ENCODE measurements around the gene MYH1. TPM values are rescaled to one million over a fixed set of nuclear protein-coding genes. Genes with fewer than 3 reads are reported as not detected.

MYH1 gene
- total and polyA plus RNA-seq, 2 donors (not counting 3 experiments of a cell fraction or from before 2014, with no cell fraction given), result not detected

GRCh38 chr17:10558049-10558448, 39.7 kb upstream of the MYH1 start:
- POLR2A ChIA-PET, result no interaction called here
- CTCF ChIA-PET, result no interaction called here
- no peak for TF ChIP-seq MYC (IDR thresholded peaks at IDR 0.05; ENCODE audit: low read depth, low read length)
- no peak for TF ChIP-seq POLR2A (IDR thresholded peaks at IDR 0.05; ENCODE audit: low read depth, low read length)
- TF ChIP-seq CTCF (IDR thresholded peaks at IDR 0.05; ENCODE audit: extremely low read depth in 1 of 2, insufficient read depth in 1 of 2, low read depth in 1 of 2, low read length in 2 of 2), result no peak
- BruUV-seq (replicated peaks), result no TSS peak
- FAIRE-seq (no peak), DNase-seq (ENCODE audit: low read depth, low spot score) (no peak)
- no peaks in the 10 kb centered on the region for H3K27me3 ChIP-seq (ENCODE audit: control insufficient read depth in 2 of 2, insufficient read depth in 2 of 2, low read length in 2 of 2)
- no peaks in the 10 kb centered on the region for H3K4me1 ChIP-seq (ENCODE audit: control insufficient read depth, extremely low read depth, insufficient read depth, low read length)
- H3K9me1 ChIP-seq (replicated peaks; ENCODE audit: control insufficient read depth, extremely low read depth, insufficient read depth, low read length), result no peaks in the 10 kb centered on the region
- intact Hi-C loops (cut with micrococcal nuclease) (no loop called here), dilution Hi-C loops (cut with MboI; ENCODE audit: extremely low pct_ligation_motif_present, low sequenced_read_pairs) (no loop called here)
- H3K36me3 ChIP-seq (ENCODE audit: control insufficient read depth in 2 of 2, extremely low read depth in 1 of 2, insufficient read depth in 2 of 2, low read length in 2 of 2), result no peaks in the 10 kb centered on the region
- no peaks in the 10 kb centered on the region for H4K20me1 ChIP-seq (replicated peaks; ENCODE audit: control insufficient read depth, extremely low read depth, insufficient read depth, low read length)
- H3K9ac ChIP-seq (replicated peaks; ENCODE audit: extremely low read depth, insufficient read depth, low read length), result no peak overlapping the region
- H2AFZ ChIP-seq (ENCODE audit: low read depth, low read length), result no peak overlapping the region
- no peak overlapping the region for H3K27ac ChIP-seq (ENCODE audit: insufficient read depth, low read depth, low read length)
- H3K4me2 ChIP-seq (ENCODE audit: insufficient read depth, low read length), result no peak overlapping the region
- no peak overlapping the region for H3K4me3 ChIP-seq (replicated peaks in 1 of 3; ENCODE audit: insufficient read depth in 1 of 3, low read depth in 1 of 3, low read length in 3 of 3)
- no peaks in the 10 kb centered on the region for H3K9me3 ChIP-seq (replicated peaks; ENCODE audit: control insufficient read depth, insufficient read depth, low read length)
- no peaks in the 10 kb centered on the region for H3K79me2 ChIP-seq (ENCODE audit: control insufficient read depth, insufficient read depth, low read length)

- H3K4me3 ChIP-seq (replicated peaks in 1 of 3; ENCODE audit: insufficient read depth in 1 of 3, low read depth in 1 of 3, low read length in 3 of 3), result no peak overlapping the region
- CTCF ChIA-PET, result no interaction called here
- DNase-seq (ENCODE audit: low read depth, low spot score), result no peak
These were observed 39.1 kb upstream of the MYH1 start for GRCh38 chr17:10557422-10557821.

More at GRCh38 chr17:10557422-10557821, 39.1 kb upstream of the MYH1 start:
- intact Hi-C loops (cut with micrococcal nuclease) (no loop called here), dilution Hi-C loops (cut with MboI; ENCODE audit: extremely low pct_ligation_motif_present, low sequenced_read_pairs) (no loop called here)
- Histone ChIP-seq H3K9ac (replicated peaks; ENCODE audit: extremely low read depth, insufficient read depth, low read length) (no peak overlapping the region), H3K27ac (ENCODE audit: insufficient read depth, low read depth, low read length) (no peak overlapping the region), H3K9me3 (replicated peaks; ENCODE audit: control insufficient read depth, insufficient read depth, low read length) (no peaks in the 10 kb centered on the region), H3K79me2 (ENCODE audit: control insufficient read depth, insufficient read depth, low read length) (no peaks in the 10 kb centered on the region), H3K27me3 (ENCODE audit: control insufficient read depth in 2 of 2, insufficient read depth in 2 of 2, low read length in 2 of 2) (no peaks in the 10 kb centered on the region), H3K9me1 (replicated peaks; ENCODE audit: control insufficient read depth, extremely low read depth, insufficient read depth, low read length) (no peaks in the 10 kb centered on the region), H2AFZ (ENCODE audit: low read depth, low read length) (no peak overlapping the region), H4K20me1 (replicated peaks; ENCODE audit: control insufficient read depth, extremely low read depth, insufficient read depth, low read length) (no peaks in the 10 kb centered on the region), H3K4me2 (ENCODE audit: insufficient read depth, low read length) (no peak overlapping the region), H3K4me1 (ENCODE audit: control insufficient read depth, extremely low read depth, insufficient read depth, low read length) (no peaks in the 10 kb centered on the region), H3K36me3 (ENCODE audit: control insufficient read depth in 2 of 2, extremely low read depth in 1 of 2, insufficient read depth in 2 of 2, low read length in 2 of 2) (no peaks in the 10 kb centered on the region)
- TF ChIP-seq MYC (IDR thresholded peaks at IDR 0.05; ENCODE audit: low read depth, low read length) (no peak), POLR2A (IDR thresholded peaks at IDR 0.05; ENCODE audit: low read depth, low read length) (no peak), MAX (IDR thresholded peaks at IDR 0.05; ENCODE audit: insufficient read depth, insufficient read length) (no peak), FOS (IDR thresholded peaks at IDR 0.05; ENCODE audit: borderline replicate concordance, insufficient read depth, low read length) (no peak), POLR2AphosphoS5 (IDR thresholded peaks at IDR 0.05; ENCODE audit: insufficient read depth, low read depth, low read length) (no peak)
- BruUV-seq (replicated peaks), result no TSS peak
- no peak for FAIRE-seq
- POLR2A ChIA-PET, result no interaction called here
